GM12801 (cell line): ENCODE measurements around the gene NEU1.

Source experiments
- TF ChIP-seq, protein P1 (sequence below): IDR thresholded peaks from one replicate; pipeline ENCODE4 v1.5.1; 2011; ENCODE audit warnings: control low read depth; ENCODE audit not compliant: insufficient read length; ENCODE audit errors: extremely low read depth

Gene NEU1

DNA sequence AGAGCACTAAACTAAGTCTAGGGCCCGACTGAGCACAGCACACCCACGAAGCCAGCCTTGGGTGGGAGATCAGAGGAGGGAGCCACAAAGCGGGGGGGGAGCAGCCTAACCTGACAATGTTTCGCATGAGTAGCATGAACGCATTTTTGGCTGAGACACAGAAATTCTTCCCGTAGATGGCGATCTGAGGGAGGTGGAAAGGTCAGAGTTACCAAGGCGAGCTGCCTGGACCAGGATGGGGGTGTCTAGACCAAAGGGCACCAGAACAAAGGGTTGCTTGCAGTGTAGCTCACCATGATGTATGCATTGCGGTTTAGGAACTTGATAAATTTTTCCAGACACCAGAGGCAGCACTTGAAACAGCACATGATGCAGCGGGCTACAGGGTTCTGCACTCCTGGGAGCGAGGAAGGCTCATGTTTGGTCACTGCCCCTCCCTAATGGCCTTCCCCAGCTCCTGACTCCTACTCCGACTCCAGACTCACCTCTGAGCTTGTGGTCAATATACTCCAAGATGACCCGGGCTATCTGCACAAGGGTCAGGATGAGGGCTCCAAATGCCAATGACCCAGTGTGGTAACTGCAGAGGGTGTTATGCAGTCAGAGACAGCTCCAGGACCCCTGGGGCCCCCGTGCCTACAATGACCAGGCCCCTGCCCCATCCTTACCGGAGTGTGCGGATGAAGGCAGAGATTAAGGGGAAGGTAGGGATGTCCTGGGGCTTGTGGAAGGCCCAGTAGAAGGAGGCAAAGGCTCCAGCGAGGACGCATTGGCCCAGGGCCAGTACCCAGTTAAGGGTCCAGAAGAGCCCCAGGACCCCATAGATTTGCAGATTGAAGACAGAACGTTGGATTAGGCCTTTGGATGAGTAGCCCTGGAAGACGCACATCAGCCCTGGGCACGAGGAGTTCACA, 2.8 kb upstream of the NEU1 start:
- TF ChIP-seq, protein P1, sequence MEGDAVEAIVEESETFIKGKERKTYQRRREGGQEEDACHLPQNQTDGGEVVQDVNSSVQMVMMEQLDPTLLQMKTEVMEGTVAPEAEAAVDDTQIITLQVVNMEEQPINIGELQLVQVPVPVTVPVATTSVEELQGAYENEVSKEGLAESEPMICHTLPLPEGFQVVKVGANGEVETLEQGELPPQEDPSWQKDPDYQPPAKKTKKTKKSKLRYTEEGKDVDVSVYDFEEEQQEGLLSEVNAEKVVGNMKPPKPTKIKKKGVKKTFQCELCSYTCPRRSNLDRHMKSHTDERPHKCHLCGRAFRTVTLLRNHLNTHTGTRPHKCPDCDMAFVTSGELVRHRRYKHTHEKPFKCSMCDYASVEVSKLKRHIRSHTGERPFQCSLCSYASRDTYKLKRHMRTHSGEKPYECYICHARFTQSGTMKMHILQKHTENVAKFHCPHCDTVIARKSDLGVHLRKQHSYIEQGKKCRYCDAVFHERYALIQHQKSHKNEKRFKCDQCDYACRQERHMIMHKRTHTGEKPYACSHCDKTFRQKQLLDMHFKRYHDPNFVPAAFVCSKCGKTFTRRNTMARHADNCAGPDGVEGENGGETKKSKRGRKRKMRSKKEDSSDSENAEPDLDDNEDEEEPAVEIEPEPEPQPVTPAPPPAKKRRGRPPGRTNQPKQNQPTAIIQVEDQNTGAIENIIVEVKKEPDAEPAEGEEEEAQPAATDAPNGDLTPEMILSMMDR = no peak

DNA sequence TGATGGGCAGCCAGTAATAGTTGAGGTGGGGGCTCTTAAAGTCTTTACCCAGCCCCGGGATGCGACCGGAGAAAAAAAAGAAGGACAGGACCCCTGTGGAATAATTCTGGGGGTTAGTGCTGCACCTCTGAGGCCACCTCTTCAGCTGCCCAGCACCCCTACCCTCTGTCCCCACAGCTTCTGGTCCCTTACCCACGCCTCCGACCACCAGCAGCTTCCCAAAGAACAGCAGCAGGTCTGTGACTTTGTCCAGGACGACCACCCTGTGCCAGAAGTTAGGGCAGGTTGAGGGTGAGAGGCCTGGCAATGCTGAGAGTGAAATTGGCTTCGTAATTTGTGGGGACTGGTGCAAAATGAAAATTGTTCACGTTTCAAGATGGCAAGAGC, 2.2 kb upstream of the NEU1 start:
- TF ChIP-seq, protein P1 = no peak

DNA sequence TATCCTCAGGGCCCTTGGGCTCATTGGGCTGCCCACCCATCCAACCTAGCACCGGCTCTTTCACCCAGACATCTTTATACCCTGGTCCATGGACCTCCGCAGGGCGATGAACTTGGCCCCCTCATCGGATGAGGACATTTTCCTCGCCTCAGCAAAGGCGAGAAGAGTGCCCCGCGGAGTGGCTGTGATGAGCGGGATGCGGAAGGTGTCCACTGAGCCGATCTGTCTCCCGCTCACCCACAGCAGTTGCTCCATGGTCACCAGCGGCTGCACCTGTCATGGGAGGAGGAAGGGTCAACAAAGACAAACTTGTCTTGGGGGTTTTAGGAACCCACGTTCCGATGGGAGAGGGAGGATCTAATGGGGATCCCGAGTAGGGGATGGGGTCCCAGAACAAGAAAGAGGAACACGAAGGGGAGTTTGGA, 690 bp downstream of the NEU1 start:
- TF ChIP-seq, protein P1 = no peak

DNA sequence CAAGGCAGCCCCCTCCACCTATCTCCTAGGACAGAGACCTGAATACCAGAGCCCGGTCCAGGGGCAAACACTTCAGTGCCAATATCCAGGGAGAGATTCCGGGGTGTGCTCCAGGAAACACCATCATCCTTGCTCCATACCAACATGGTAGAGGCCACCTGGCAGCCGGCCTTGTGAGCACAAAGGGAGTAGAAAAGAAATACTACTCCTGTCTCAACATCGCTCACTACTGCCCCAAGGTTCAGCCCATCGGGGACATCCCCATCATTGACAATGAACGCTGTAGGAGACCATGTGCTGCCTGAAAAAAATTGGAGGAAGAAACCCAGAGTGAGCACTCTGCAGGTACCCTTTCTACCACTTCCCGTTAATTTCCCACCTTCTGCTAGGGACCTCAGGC, 1.5 kb downstream of the NEU1 start:
- TF ChIP-seq, protein P1 = no peak

DNA sequence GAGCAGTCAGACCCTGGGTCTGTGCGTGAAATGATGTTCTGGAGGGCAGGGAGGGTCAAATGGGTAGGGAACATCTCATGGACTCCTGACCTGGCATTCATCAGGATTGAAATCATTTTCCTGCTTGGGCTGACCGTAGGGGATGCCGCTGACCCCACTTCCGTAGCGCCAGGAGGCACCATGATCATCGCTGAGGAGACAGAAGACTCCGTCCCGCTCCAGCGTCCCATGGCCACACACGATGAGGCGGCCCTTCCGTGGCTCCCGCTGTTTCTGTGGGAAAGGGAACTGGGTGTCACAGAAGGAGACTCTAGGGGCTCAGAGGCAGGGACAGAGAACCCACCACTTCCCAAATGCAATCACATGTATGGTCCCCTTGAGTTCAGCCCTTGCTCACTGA, 2.3 kb downstream of the NEU1 start:
- TF ChIP-seq, protein P1 = no peak

DNA sequence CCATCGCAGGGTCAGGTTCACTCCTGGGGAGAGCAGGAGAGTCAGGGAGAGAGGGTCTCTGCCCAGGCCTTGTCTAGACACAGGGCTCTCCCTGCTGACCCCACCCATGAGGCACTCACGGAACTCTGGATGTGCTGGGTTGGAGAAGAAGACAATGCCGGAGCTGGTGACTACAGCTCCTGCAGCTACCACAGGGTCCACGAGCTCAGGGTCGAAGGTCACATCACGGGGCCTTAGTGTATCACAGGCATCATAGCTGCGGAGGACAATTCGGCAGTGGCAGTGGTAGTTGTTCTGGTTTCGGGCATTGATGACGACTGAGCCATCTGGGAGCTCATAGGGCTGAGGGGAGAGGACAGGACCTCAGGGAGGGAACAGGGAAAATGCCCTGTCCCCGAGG, 2.7 kb downstream of the NEU1 start:
- TF ChIP-seq, protein P1 = no peak

DNA sequence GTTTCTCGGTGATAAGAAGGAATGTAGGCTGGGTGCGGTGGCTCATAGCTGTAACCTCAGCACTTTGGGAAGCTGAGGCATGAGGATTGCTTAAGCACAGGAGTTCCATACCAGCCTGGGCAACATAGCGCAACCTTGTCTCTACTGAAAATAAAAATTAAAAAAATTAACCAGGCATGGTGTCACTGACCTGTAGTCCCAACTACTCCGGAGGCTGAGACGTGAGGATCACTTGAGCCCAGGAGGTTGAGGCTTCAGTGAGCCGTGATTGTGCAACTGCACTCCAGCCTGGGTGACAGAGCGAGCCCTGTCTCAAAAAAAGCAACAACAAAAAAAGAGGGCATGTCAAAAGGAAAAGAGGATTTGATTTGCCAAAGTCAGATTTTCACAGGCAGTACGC, 3.9 kb downstream of the NEU1 start:
- TF ChIP-seq, protein P1 = no peak
